ENCODE measurements around the gene TMOD2.

The TMOD2 gene

GRCh38 chr15:51838270-51838669 is 86.9 kb downstream of the TMOD2 start:
- TF ChIP-seq EGR1 (IDR thresholded peaks at IDR 0.05) = no peak

GRCh38 chr15:51840692-51841091 is 89.3 kb downstream of the TMOD2 start:
- no peak for TF ChIP-seq ZBTB7A (IDR thresholded peaks at IDR 0.05; ENCODE audit: low read depth)
- no peak for TF ChIP-seq EP300 (IDR thresholded peaks at IDR 0.05; ENCODE audit: borderline replicate concordance)
- TF ChIP-seq REST (IDR thresholded peaks at IDR 0.05; ENCODE audit: low read depth) = no peak
- TF ChIP-seq TCF12 (IDR thresholded peaks at IDR 0.05; ENCODE audit: low read depth) = no peak
- no peak for TF ChIP-seq TAF1 (IDR thresholded peaks at IDR 0.05; ENCODE audit: low read depth)
- TF ChIP-seq YY1 (IDR thresholded peaks at IDR 0.05; ENCODE audit: low read depth) = no peak
- no peak for TF ChIP-seq EGR1 (IDR thresholded peaks at IDR 0.05)
- no peak for TF ChIP-seq CEBPB (IDR thresholded peaks at IDR 0.05)
- no peak for TF ChIP-seq RAD21 (IDR thresholded peaks at IDR 0.05; ENCODE audit: low read depth)
- TF ChIP-seq, protein P1, sequence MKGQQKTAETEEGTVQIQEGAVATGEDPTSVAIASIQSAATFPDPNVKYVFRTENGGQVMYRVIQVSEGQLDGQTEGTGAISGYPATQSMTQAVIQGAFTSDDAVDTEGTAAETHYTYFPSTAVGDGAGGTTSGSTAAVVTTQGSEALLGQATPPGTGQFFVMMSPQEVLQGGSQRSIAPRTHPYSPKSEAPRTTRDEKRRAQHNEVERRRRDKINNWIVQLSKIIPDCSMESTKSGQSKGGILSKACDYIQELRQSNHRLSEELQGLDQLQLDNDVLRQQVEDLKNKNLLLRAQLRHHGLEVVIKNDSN (IDR thresholded peaks at IDR 0.05) = no peak
- no peak for TF ChIP-seq NFIC (IDR thresholded peaks at IDR 0.05)
- TF ChIP-seq MAX (IDR thresholded peaks at IDR 0.05) = no peak

- TF ChIP-seq TEAD4 (IDR thresholded peaks at IDR 0.05) = no peak
- TF ChIP-seq CEBPB (IDR thresholded peaks at IDR 0.05) = no peak
- TF ChIP-seq YY1 (IDR thresholded peaks at IDR 0.05; ENCODE audit: low read depth) = no peak
- TF ChIP-seq FOXM1 (IDR thresholded peaks at IDR 0.05; ENCODE audit: borderline replicate concordance, low read depth) = no peak
- TF ChIP-seq REST (IDR thresholded peaks at IDR 0.05; ENCODE audit: low read depth) = no peak
- no peak for TF ChIP-seq EP300 (IDR thresholded peaks at IDR 0.05; ENCODE audit: borderline replicate concordance)
- TF ChIP-seq ZBTB7A (IDR thresholded peaks at IDR 0.05; ENCODE audit: low read depth) = no peak
- no peak for TF ChIP-seq RAD21 (IDR thresholded peaks at IDR 0.05; ENCODE audit: low read depth)
- no peak for TF ChIP-seq TAF1 (IDR thresholded peaks at IDR 0.05; ENCODE audit: low read depth)
- TF ChIP-seq TCF12 (IDR thresholded peaks at IDR 0.05; ENCODE audit: low read depth) = no peak
- no peak for TF ChIP-seq MAX (IDR thresholded peaks at IDR 0.05)
- TF ChIP-seq, protein P1 (IDR thresholded peaks at IDR 0.05) = no peak
- TF ChIP-seq EGR1 (IDR thresholded peaks at IDR 0.05) = no peak
- TF ChIP-seq NFIC (IDR thresholded peaks at IDR 0.05) = no peak
- TF ChIP-seq CREB1 (IDR thresholded peaks at IDR 0.05; ENCODE audit: low read depth) = no peak
Measured at GRCh38 chr15:51841406-51842040, 90.1 kb downstream of the TMOD2 start.

DNA sequence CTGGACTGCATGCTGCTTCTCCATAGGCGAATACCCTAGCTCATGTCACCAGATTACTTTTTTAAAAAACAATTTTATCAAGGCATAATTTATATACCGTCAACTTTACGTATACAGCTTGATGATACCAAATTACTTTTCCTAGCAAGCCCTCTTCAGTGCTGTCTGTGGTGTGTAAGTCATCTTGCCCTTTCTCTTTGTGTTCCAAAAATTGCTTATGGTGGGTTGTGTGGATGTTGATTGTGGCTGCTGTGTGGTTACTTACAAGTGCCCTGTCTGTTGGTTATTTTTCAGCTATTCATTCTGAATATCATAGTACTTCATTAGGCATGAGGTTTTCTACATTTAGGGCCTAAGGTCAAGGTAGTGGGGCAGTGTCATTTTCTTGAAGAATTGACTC is 90.9 kb downstream of the TMOD2 start:
- TF ChIP-seq RAD21 (IDR thresholded peaks at IDR 0.05; ENCODE audit: low read depth) = no peak
- no peak for TF ChIP-seq CEBPB (IDR thresholded peaks at IDR 0.05)
- TF ChIP-seq REST (IDR thresholded peaks at IDR 0.05; ENCODE audit: low read depth) = no peak
- TF ChIP-seq EGR1 (IDR thresholded peaks at IDR 0.05) = no peak
- no peak for TF ChIP-seq TEAD4 (IDR thresholded peaks at IDR 0.05)
- TF ChIP-seq TCF12 (IDR thresholded peaks at IDR 0.05; ENCODE audit: low read depth) = no peak
- no peak for TF ChIP-seq MAX (IDR thresholded peaks at IDR 0.05)

Data from Ishikawa (cell line).